Kidney (tissue), 14 donors: ENCODE results near the gene JCHAIN. TPM values are rescaled to one million over a fixed set of nuclear protein-coding genes. Genes with fewer than 3 reads are reported as not detected.

Experiments used
- DNase-seq, 5 donors: peaks; one replicate each; pipeline ENCODE4 v3.0.0-alpha.2; 2013 to 2020
- FAIRE-seq: peaks from 2 replicates; lab custom pipeline; 2012; peaks lifted over from hg19 to GRCh38; lab: Jason Lieb, UNC
- H3K27ac ChIP-seq, 2 donors: one replicate each; pipeline ENCODE4 v1.7.0; 2013; ENCODE audit warnings: low read depth in 2 of 2, low read length in 2 of 2, inconsistent platforms in 1 of 2
- H3K27me3 ChIP-seq: one replicate; pipeline ENCODE4 v1.7.1; 2013; ENCODE audit warnings: low read length, inconsistent platforms; ENCODE audit not compliant: control insufficient read depth, insufficient read depth
- H3K36me3 ChIP-seq, 3 donors: one replicate each; pipeline versions ENCODE4 v1.7.0 to v1.7.1; 2013; ENCODE audit warnings: low read length in 3 of 3, control low read depth in 1 of 3, inconsistent platforms in 1 of 3; ENCODE audit not compliant: insufficient read depth in 3 of 3, control insufficient read depth in 2 of 3
- H3K4me1 ChIP-seq, 3 donors: one replicate each; pipeline versions ENCODE4 v1.7.0 to v1.7.1; 2013; ENCODE audit warnings: low read length in 3 of 3, inconsistent platforms in 1 of 3, low read depth in 1 of 3; ENCODE audit not compliant: control insufficient read depth in 2 of 3, insufficient read depth in 2 of 3
- H3K4me3 ChIP-seq, 3 donors: one replicate each; pipeline versions ENCODE4 v1.7.0 to v1.8.1; 2013; ENCODE audit warnings: low read length in 3 of 3, control low read depth in 1 of 3, inconsistent platforms in 1 of 3
- H3K9ac ChIP-seq, 3 donors: one replicate each; pipeline versions ENCODE4 v1.7.0 to v1.7.1; 2013; ENCODE audit warnings: low read length in 3 of 3, control low read depth in 1 of 3, inconsistent platforms in 1 of 3
- H3K9me3 ChIP-seq, 3 donors: one replicate each; pipeline versions ENCODE4 v1.7.0 to v1.7.1; 2013; ENCODE audit warnings: low read length in 3 of 3, control low read depth in 1 of 3, inconsistent platforms in 1 of 3; ENCODE audit not compliant: control insufficient read depth in 2 of 3, insufficient read depth in 1 of 3
- intact Hi-C: fragments of 100-400 bp; cut with DNase I; formaldehyde crosslinking; loops from one replicate; pipeline ENCODE4 v1.11.1; 2022
- polyA plus RNA-seq: library from polyadenylated mRNA; stranded (reverse); fragments of 350-450 nt; fragmentation: Illumina TruSeq; extraction: RNeasy Lipid Tissue Mini Kit (QIAGEN cat#74804); gene quantifications from one replicate; pipeline ENCODE4 v1.2.3, GENCODE V29; 2014; ENCODE audit warnings: low read depth, low replicate concordance; ENCODE audit not compliant: insufficient read depth
- total RNA-seq: library from RNA; stranded (reverse); fragmentation: NEBNext Ultra II Directional; extraction: Animal tissue kit (Norgen Biotek cat#: 25700); gene quantifications from one replicate; pipeline ENCODE4 v1.2.1, GENCODE V29; 2021
- TF ChIP-seq, protein P1 (sequence below): IDR thresholded peaks from 3 replicates; pipeline ENCODE4 v1.5.1; 2012; ENCODE audit warnings: mild to moderate bottlenecking, moderate library complexity, borderline replicate concordance; ENCODE audit not compliant: insufficient read depth; ENCODE audit errors: extremely low read depth
- donor health status: control.
- donor health status: control.
- donor health status: control.
- donor health status: control.
- donor health status: control.
- donor health status: DM: yes; HTN: yes; CAD: no.
- donor health status: Normal renal cell carcinoma (clear cell type).

Gene JCHAIN
- total and polyA plus RNA-seq, 2 donors from 2014 or later: 5.1 to 355 TPM

DNA sequence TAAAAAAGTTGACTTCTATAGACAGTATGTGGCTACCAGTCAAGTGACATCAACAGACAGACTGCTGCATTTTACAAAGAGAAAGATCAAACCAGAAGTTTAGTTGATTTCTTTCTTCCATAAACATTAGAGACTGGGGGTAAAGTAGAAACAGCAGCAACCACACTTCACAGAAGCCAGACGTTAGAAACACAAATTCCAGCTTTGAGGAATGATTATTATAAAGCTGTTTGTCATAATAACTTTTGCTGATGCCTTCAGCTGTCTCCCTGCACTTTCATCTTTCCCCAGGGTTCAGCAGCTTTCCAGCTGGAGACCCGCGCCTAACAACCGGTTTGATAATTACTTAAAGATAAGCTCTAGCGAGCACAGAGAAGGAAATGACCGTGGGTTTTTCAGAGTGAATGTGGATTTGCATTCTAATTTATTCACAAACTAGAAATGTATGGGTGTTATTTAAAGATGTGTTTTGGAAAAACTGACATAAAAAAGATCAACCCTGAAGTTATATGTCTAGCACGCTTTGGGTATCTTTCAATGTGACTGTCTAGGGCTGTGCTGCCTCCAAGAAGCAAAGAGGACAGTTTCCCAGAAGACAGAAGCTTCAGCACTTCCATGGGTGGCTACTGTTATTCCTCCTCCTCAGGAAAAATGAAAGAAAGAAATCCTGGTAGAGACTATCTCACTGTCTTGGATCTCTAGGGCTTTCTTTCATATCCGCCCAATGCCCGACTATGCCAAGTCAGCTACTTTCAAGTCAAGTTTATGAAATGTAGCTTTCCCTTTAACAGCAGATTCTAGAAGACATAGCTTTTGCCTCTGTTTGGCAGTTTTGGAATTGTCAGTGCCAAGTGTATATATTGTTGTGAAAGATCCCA lies 52.8 kb downstream of the JCHAIN start:
- FAIRE-seq (no peak), DNase-seq (peak in 4 of 5 donors; percentile 38 to 78 (median 60))
- TF ChIP-seq, protein P1, sequence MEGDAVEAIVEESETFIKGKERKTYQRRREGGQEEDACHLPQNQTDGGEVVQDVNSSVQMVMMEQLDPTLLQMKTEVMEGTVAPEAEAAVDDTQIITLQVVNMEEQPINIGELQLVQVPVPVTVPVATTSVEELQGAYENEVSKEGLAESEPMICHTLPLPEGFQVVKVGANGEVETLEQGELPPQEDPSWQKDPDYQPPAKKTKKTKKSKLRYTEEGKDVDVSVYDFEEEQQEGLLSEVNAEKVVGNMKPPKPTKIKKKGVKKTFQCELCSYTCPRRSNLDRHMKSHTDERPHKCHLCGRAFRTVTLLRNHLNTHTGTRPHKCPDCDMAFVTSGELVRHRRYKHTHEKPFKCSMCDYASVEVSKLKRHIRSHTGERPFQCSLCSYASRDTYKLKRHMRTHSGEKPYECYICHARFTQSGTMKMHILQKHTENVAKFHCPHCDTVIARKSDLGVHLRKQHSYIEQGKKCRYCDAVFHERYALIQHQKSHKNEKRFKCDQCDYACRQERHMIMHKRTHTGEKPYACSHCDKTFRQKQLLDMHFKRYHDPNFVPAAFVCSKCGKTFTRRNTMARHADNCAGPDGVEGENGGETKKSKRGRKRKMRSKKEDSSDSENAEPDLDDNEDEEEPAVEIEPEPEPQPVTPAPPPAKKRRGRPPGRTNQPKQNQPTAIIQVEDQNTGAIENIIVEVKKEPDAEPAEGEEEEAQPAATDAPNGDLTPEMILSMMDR: no peak
- Histone ChIP-seq H3K4me3 (peak overlapping the region in 2 of 3 donors; percentile 63 to 68), H3K27me3 (no peaks in the 10 kb centered on the region), H3K36me3 (no peaks in the 10 kb centered on the region), H3K9ac (peak overlapping the region in 1 of 3 donors; percentile 9), H3K9me3 (no peaks in the 10 kb centered on the region), H3K27ac (peak overlapping the region in 1 of 2 donors; percentile 51), H3K4me1 (peaks cover 0 to 6% (median 2%) of the 10 kb centered on the region in 3 donors)
- intact Hi-C loops: no loop called here

DNA sequence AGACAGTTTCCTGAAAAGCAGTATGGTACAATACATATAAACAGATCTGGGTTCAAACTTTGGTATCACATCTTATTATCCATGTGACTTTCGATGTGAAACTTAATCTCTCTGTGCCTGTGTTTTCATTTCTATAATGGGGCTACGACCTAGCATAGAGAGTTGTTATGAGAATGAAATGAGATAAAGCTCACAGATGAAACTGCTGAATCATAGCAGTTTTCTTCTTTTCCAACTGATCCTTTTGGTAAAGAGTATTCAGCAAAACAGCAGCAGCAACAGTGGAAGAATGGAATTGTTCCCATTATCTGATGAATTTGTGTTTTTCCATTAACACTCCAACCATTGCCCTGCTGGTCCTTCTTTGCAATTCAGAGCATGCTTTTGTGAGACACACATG lies 58.0 kb downstream of the JCHAIN start:
- H3K27me3 ChIP-seq: no peaks in the 10 kb centered on the region
- no peaks in the 10 kb centered on the region for H3K36me3 ChIP-seq
- no peak for FAIRE-seq
- H3K27ac ChIP-seq: no peak overlapping the region
- DNase-seq: no peak
- intact Hi-C loops: no loop called here
- H3K4me1 ChIP-seq: no peaks in the 10 kb centered on the region
- no peak overlapping the region for H3K9ac ChIP-seq
- TF ChIP-seq, protein P1: no peak
- no peak overlapping the region for H3K4me3 ChIP-seq
- no peaks in the 10 kb centered on the region for H3K9me3 ChIP-seq

DNA sequence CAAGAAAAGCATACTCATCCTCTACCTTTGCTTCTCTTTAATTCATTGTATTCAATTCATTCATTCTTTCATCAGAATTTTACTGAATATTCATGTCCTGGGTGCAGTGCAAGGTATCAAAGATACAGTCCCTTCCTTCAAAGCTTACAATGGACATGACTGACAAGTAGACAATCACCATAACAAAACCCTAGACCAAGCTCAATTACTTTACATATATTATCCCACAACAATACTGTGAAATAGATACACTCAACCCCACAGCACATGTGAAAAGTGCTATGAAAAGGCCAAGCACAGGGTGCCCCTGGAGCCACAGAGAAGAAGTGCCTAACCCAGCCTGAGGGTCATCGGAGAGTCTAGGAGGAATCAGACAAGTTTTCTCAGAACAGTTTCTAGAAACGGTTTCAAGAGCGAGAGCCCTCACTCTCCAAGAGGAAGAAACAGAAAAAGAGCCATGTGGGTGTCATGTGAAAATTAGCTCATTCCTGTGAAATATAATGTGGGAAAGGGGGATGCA lies 58.9 kb downstream of the JCHAIN start:
- Histone ChIP-seq H3K27me3 (no peaks in the 10 kb centered on the region), H3K9me3 (no peaks in the 10 kb centered on the region), H3K9ac (no peak overlapping the region), H3K4me1 (no peaks in the 10 kb centered on the region), H3K4me3 (no peak overlapping the region), H3K27ac (no peak overlapping the region), H3K36me3 (no peaks in the 10 kb centered on the region)
- no peak for DNase-seq
- no peak for FAIRE-seq
- TF ChIP-seq, protein P1: no peak
- intact Hi-C loops: no loop called here
